AG10803 (cell line): ENCODE measurements around the gene SV2C.
"Not testable (repeated sequence)": the region's sequence is repeated elsewhere in the genome, so short reads cannot be mapped to it uniquely, and the experiment has no call there.

ENCODE experiments used
- DNase-seq: peaks from one replicate; pipeline ENCODE4 v3.0.0; 2010; ENCODE audit warnings: low read depth
- H3K4me3 ChIP-seq: 2 replicates; pipeline ENCODE4 v1.5.1; 2011; ENCODE audit warnings: mild to moderate bottlenecking, low read length, control low read depth
- TF ChIP-seq, protein P1 (sequence below): conservative IDR thresholded peaks from 2 replicates; pipeline ENCODE4 v1.5.1; 2011; ENCODE audit warnings: mild to moderate bottlenecking, low read length, control low read depth, inconsistent platforms

SV2C gene, protein sequence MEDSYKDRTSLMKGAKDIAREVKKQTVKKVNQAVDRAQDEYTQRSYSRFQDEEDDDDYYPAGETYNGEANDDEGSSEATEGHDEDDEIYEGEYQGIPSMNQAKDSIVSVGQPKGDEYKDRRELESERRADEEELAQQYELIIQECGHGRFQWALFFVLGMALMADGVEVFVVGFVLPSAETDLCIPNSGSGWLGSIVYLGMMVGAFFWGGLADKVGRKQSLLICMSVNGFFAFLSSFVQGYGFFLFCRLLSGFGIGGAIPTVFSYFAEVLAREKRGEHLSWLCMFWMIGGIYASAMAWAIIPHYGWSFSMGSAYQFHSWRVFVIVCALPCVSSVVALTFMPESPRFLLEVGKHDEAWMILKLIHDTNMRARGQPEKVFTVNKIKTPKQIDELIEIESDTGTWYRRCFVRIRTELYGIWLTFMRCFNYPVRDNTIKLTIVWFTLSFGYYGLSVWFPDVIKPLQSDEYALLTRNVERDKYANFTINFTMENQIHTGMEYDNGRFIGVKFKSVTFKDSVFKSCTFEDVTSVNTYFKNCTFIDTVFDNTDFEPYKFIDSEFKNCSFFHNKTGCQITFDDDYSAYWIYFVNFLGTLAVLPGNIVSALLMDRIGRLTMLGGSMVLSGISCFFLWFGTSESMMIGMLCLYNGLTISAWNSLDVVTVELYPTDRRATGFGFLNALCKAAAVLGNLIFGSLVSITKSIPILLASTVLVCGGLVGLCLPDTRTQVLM

DNA sequence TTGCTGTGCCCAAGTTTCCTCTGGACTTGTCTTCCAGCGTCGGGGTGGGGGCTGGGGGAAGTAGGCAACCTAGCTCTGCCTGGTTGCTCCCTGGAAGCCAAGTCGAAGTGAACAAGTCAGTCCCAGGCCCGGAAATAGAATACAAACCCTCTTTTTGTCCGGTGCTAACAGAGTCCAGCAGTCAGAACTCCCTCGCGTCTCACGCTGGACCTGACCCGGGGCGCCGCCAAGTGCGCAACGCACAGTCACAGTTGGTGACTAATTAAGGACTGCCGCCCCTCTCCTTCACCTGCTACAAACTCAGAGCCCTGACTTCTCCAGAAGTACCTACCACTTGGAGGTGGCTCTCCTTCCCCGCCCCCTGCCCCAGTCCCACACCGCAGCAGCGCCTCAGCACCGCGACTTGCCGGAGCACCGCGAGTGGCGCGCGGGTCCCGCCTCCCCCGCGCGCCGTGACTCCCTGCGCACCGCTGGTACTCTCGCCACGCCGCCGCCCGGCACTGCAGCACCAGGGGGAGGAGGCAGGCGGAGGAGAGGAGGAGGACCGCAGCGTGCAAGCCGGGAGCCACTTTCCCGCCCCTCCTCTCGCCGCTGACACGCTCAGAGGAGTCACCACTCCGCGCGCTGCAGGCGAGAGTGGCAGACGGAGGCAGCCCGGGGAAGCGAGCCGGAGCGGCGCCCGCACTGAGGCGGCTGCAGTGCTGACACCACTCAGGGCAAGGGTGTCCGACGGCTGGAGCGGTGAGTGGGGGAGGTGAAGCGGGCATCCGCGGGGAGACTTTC, at the start of gene SV2C:
TSS of gene SV2C (plus strand) at position 612 of the 783 bp plus-strand sequence. CDS start 48,368 bp downstream, outside the sequence.
- no peak within 1 kb of the TSS for H3K4me3 ChIP-seq
- TF ChIP-seq, protein P1, sequence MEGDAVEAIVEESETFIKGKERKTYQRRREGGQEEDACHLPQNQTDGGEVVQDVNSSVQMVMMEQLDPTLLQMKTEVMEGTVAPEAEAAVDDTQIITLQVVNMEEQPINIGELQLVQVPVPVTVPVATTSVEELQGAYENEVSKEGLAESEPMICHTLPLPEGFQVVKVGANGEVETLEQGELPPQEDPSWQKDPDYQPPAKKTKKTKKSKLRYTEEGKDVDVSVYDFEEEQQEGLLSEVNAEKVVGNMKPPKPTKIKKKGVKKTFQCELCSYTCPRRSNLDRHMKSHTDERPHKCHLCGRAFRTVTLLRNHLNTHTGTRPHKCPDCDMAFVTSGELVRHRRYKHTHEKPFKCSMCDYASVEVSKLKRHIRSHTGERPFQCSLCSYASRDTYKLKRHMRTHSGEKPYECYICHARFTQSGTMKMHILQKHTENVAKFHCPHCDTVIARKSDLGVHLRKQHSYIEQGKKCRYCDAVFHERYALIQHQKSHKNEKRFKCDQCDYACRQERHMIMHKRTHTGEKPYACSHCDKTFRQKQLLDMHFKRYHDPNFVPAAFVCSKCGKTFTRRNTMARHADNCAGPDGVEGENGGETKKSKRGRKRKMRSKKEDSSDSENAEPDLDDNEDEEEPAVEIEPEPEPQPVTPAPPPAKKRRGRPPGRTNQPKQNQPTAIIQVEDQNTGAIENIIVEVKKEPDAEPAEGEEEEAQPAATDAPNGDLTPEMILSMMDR = no peak
- no peak for DNase-seq

DNA sequence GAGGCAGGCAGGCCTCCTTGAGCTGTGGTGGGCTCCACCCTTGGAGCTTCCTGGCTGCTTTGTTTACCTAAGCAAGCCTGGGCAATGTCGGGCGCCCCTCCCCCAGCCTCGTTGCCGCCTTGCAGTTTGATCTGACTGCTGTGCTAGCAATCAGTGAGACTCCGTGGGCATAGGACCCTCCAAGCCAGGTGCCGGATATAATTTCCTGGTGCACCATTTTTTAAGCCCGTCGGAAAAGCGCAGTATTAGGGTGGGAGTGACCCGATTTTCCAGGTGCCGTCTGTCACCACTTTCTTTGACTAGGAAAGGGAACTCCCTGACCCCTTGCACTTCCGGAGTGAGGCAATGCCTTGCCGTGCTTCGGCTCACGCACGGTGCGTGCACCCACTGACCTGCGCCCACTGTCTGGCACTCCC, 45.4 kb upstream of the SV2C start:
- H3K4me3 ChIP-seq, DNase-seq: not testable (repeated sequence)

DNA sequence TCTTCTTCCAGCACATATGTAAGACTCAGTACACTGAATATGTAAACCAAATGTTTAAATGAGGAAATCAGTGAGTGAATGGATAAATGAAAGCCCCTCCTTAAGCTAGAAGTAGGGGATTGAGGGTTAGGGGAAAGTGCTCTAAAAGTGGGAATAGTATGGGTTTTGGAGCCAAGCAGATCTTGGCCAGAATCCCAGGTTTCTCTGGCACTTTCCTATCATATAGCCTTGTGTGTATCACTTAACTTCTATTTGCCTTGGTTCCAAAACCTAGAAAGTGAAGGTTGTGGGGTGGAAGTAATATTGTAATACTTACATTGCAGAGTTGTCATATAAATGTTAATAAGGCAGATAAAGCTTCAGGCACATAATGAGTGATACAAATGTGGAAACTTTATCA, 45.0 kb upstream of the SV2C start:
- no peak overlapping the region for H3K4me3 ChIP-seq
- no peak for DNase-seq
- TF ChIP-seq, protein P1 = no peak

DNA sequence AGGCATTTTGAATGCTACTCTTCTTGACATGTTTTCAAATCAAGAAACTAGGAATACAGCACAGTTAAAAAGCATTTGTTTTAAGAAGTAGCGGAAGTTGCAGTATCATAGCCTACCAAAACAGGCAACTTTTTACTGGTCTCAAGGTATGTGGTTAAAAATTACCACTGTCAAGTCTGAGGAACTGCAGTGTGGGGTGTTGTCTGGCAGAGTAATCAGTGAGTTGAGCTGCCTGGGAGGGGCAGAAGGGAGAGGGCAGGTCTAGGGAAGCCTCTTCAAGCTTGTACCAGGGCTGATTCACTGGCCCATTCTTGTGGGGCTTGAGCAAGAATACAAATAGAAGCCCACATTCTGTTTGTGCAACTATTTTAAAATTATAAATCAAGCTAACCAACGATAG, 42.4 kb upstream of the SV2C start:
- H3K4me3 ChIP-seq = no peak overlapping the region
- TF ChIP-seq, protein P1 = no peak
- DNase-seq = no peak

DNA sequence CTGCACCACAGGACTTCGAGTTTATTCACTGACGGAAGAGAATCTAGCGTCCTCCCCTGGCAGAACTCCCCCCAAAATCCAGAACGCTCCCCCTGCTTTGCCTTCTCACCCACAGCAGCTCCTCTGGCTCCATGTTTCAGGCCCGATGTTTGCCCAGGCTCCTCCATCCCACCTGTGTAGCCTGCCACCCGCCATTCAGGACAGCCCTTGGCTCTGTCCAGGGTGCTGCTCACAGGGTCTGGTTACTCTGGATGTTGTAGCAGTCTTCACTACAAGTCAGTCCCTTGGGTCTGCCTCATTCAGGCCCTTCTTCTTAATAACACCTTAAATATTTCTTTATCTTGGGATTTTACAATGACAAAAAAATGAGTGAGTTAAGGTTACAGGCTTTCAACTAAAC, 41.3 kb upstream of the SV2C start:
- TF ChIP-seq, protein P1 = no peak
- no peak overlapping the region for H3K4me3 ChIP-seq
- DNase-seq = no peak

DNA sequence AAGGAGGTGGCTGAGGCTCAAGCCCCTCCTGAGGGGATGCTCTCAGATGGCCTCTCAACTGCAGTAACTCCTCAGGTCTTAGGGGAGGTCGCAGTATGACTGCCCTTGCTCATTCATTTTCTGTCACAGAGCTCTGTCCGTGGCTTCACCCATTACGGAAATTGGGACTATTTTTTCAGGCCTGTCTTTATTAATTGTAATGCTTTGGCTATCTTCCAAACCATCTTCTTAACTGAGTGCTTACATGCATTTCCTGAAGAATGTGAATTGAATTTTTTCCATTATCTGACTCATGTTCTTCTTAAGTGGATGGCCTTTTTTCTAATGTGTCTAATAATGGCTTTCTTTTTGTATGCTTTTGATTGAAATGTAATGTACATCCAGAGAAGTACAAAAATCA, 36.4 kb upstream of the SV2C start:
- no peak overlapping the region for H3K4me3 ChIP-seq
- no peak for DNase-seq

DNA sequence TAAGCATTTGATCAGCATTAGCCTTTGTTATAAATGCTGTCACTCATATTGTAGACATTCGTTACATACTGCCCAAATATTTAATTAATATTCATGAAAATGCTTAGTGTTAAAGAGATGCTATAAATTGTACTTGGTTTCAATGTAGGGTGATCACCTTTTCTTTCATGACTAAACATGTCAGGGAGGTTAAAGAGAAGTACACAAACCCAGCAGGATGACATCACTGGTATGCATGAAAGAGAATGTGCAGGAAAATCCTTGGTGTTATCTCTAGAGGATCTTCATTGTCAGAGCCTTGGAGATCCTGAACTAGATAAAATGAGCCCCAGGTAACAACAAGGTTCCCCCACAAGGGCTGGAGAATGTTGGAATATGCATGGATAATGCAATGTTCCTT, 33.0 kb upstream of the SV2C start:
- TF ChIP-seq, protein P1 = no peak
- H3K4me3 ChIP-seq = no peak overlapping the region
- no peak for DNase-seq

More for the DNA sequence above, 36.4 kb upstream of the SV2C start:
- TF ChIP-seq, protein P1 = no peak
